HCT116 (cell line): Measurements from ENCODE around the gene KRAS. TPM values are rescaled to one million over a fixed set of nuclear protein-coding genes. Genes with fewer than 3 reads are reported as not detected.

Experiments
- ATAC-seq: fragments of 200-7000 bp; cut with Tn5 transposase; 2 replicates; pipeline ENCODE4 v1.9.1; 2020; ENCODE audit warnings: mild to moderate bottlenecking, moderate library complexity
- BruUV-seq: library from RNA; stranded (reverse); fragments of 400-500 nt; replicated peaks from 2 replicates; lab custom pipeline; 2021; lab: Mats Ljungman, UMichigan
- CTCF ChIA-PET: fragments of 300-600 bp; sonication (Branson Sonifier 250); formaldehyde crosslinking; loops from one replicate; lab custom pipeline; 2021; ENCODE audit warnings: antibody characterized with exemption; lab: Charles Lee
- POLR2A ChIA-PET: fragments of 300-600, 350-600 bp; sonication (Branson Sonifier 250); formaldehyde crosslinking; loops from one replicate; lab custom pipeline; 2021; ENCODE audit warnings: antibody characterized with exemption; lab: Charles Lee
- RAD21 ChIA-PET, 2 experiments: fragments of 300-600 bp; sonication (Branson Sonifier 250); formaldehyde crosslinking; loops; one replicate each; lab custom pipeline; 2023; ENCODE audit warnings: low total read pairs in 2 of 2; ENCODE audit not compliant: uncharacterized antibody in 2 of 2, unreplicated experiment in 2 of 2, low non-redundant PET in 1 of 2; lab: Charles Lee
- DNase-seq: peaks from one replicate; pipeline ENCODE4 v3.0.0-alpha.2; 2010; ENCODE audit warnings: low read depth, low spot score
- H2AFZ ChIP-seq: fragments of 200-600 bp; shearing (Covaris generic), sonication (generic); 2 replicates; pipeline ENCODE4 v1.6.1; 2017; ENCODE audit warnings: low read depth, mixed run types, mixed read lengths, antibody characterized with exemption, low read length; ENCODE audit not compliant: poor library complexity, severe bottlenecking
- H3K27ac ChIP-seq: 2 replicates; pipeline ENCODE4 v1.5.1; 2012; ENCODE audit warnings: low read depth, low read length
- H3K27me3 ChIP-seq: fragments of 200-600 bp; sonication (generic); 2 replicates; pipeline ENCODE4 v1.6.1; 2016; ENCODE audit warnings: mixed run types, low read length, mixed read lengths; ENCODE audit not compliant: insufficient read depth
- H3K36me3 ChIP-seq, 2 experiments: fragments of 200-500 bp in 1 of 2; fragments of 200-600 bp in 1 of 2; sonication (Bioruptor generic) in 1 of 2; sonication (generic) in 1 of 2; 2 replicates each; pipeline versions ENCODE4 v1.5.1 to v1.6.1; 2014 to 2016; ENCODE audit warnings: low read length in 2 of 2, inconsistent platforms in 1 of 2, mixed read lengths in 1 of 2, mixed run types in 1 of 2; ENCODE audit not compliant: insufficient read depth in 2 of 2, control insufficient read depth in 1 of 2
- H3K4me1 ChIP-seq, 2 experiments: fragments of 200-600 bp in 1 of 2; sonication (generic) in 1 of 2; 2 replicates each; pipeline versions ENCODE4 v1.5.1 to v1.6.1; 2012 to 2017; ENCODE audit warnings: low read length in 2 of 2, inconsistent platforms in 1 of 2, mild to moderate bottlenecking in 1 of 2, mixed read lengths in 1 of 2, mixed run types in 1 of 2, moderate library complexity in 1 of 2; ENCODE audit not compliant: insufficient read depth in 2 of 2, control insufficient read depth in 1 of 2
- H3K4me2 ChIP-seq: fragments of 200-600 bp; sonication (generic); 2 replicates; pipeline ENCODE4 v1.6.1; 2017; ENCODE audit warnings: mixed run types, low read length, mixed read lengths
- H3K4me3 ChIP-seq, 2 experiments: fragments of 200-600 bp in 1 of 2; sonication (generic) in 1 of 2; replicated peaks in 1 of 2; 2 replicates each; pipeline ENCODE4 v1.5.1; 2011 to 2016; ENCODE audit warnings: low read length in 2 of 2, control low read depth in 1 of 2, low read depth in 1 of 2, mild to moderate bottlenecking in 1 of 2, mixed read lengths in 1 of 2, mixed run types in 1 of 2
- H3K79me2 ChIP-seq: fragments of 200-600 bp; sonication (generic); 2 replicates; pipeline ENCODE4 v1.6.1; 2017; ENCODE audit warnings: mild to moderate bottlenecking, mixed run types, low read length, moderate library complexity, mixed read lengths; ENCODE audit not compliant: insufficient read depth
- H3K9ac ChIP-seq: fragments of 200-600 bp; sonication (generic); 2 replicates; pipeline ENCODE4 v1.6.1; 2016; ENCODE audit warnings: low read length, mixed read lengths
- H3K9me2 ChIP-seq: fragments of 200-600 bp; sonication (generic), shearing (Covaris generic); 2 replicates; pipeline ENCODE4 v1.6.1; 2017; ENCODE audit warnings: mixed run types, mild to moderate bottlenecking, moderate library complexity; ENCODE audit not compliant: insufficient read depth
- H3K9me3 ChIP-seq, 2 experiments: fragments of 200-500 bp in 1 of 2; fragments of 200-600 bp in 1 of 2; sonication (Bioruptor generic) in 1 of 2; sonication (generic) in 1 of 2; 2 replicates each; pipeline ENCODE4 v1.6.1; 2014 to 2017; ENCODE audit warnings: low read length in 2 of 2, mixed read lengths in 2 of 2, inconsistent platforms in 1 of 2, low read depth in 1 of 2, mild to moderate bottlenecking in 1 of 2, mixed run types in 1 of 2, moderate library complexity in 1 of 2; ENCODE audit not compliant: control insufficient read depth in 1 of 2, insufficient read depth in 1 of 2
- H4K20me1 ChIP-seq: fragments of 200-600 bp; sonication (generic), shearing (Covaris generic); 2 replicates; pipeline ENCODE4 v1.6.1; 2017; ENCODE audit warnings: mixed run types, mild to moderate bottlenecking, moderate library complexity; ENCODE audit not compliant: insufficient read depth
- CBX3 ChIP-seq: IDR thresholded peaks from 2 replicates; pipeline ENCODE4 v1.6.1; 2012; ENCODE audit warnings: low read depth
- CTCF ChIP-seq, 3 experiments: fragments of 200-600 bp in 1 of 3; sonication (generic) in 1 of 3; IDR thresholded peaks in 2 of 3; conservative IDR thresholded peaks in 1 of 3; 2 replicates each; pipeline ENCODE4 v1.5.1; 2012 to 2017; ENCODE audit warnings: low read depth in 2 of 3, low read length in 2 of 3, antibody characterized with exemption in 1 of 3, borderline replicate concordance in 1 of 3, control low read depth in 1 of 3, mild to moderate bottlenecking in 1 of 3, mixed read lengths in 1 of 3, mixed run types in 1 of 3, moderate library complexity in 1 of 3; ENCODE audit not compliant: insufficient read depth in 1 of 3
- EGR1 ChIP-seq: IDR thresholded peaks from 2 replicates; pipeline ENCODE4 v1.6.1; 2012; ENCODE audit warnings: low read depth
- FOSL1 ChIP-seq: IDR thresholded peaks from 2 replicates; pipeline ENCODE4 v1.6.1; 2012; ENCODE audit warnings: low read depth
- MAX ChIP-seq: IDR thresholded peaks from 2 replicates; pipeline ENCODE4 v1.6.1; 2012
- POLR2A ChIP-seq: IDR thresholded peaks from 2 replicates; pipeline ENCODE4 v1.7.0; 2011; ENCODE audit warnings: borderline replicate concordance; ENCODE audit not compliant: insufficient read depth, insufficient read length; ENCODE audit errors: extremely low read depth
- POLR2AphosphoS5 ChIP-seq: IDR thresholded peaks from 2 replicates; pipeline ENCODE4 v1.6.1; 2011; ENCODE audit warnings: mild to moderate bottlenecking, low read depth, low read length, moderate library complexity
- SP1 ChIP-seq: IDR thresholded peaks from 2 replicates; pipeline ENCODE4 v1.6.1; 2012; ENCODE audit warnings: low read depth
- SRF ChIP-seq: IDR thresholded peaks from 2 replicates; pipeline ENCODE4 v1.6.1; 2012; ENCODE audit warnings: low read depth
- TCF7L2 ChIP-seq: IDR thresholded peaks from 2 replicates; pipeline ENCODE4 v1.7.0; 2011; ENCODE audit warnings: borderline replicate concordance, inconsistent platforms; ENCODE audit not compliant: insufficient read depth, insufficient read length; ENCODE audit errors: extremely low read depth
- YY1 ChIP-seq: IDR thresholded peaks from 2 replicates; pipeline ENCODE4 v1.6.1; 2011; ENCODE audit warnings: low read length, low read depth, moderate library complexity, mild to moderate bottlenecking; ENCODE audit not compliant: insufficient replicate concordance; ENCODE audit errors: extremely low read depth
- ZBTB33 ChIP-seq: IDR thresholded peaks from 2 replicates; pipeline ENCODE4 v1.6.1; 2011; ENCODE audit warnings: mild to moderate bottlenecking, low read length, moderate library complexity; ENCODE audit not compliant: insufficient replicate concordance; ENCODE audit errors: extremely low read depth
- ZFX ChIP-seq: fragments of 450-650 bp; IDR thresholded peaks from 2 replicates; pipeline ENCODE4 v1.6.1; 2017
- ZNF274 ChIP-seq: fragments of 200-500 bp; sonication (Bioruptor generic); IDR thresholded peaks from 2 replicates; pipeline ENCODE4 v1.6.1; 2014; ENCODE audit warnings: mild to moderate bottlenecking, low read depth, low read length, inconsistent platforms
- intact Hi-C: fragments of 100-400 bp; cut with micrococcal nuclease; formaldehyde crosslinking; loops from 2 replicates; pipeline ENCODE4 v1.10.0; 2022
- total RNA-seq: library from RNA; stranded (reverse); gene quantifications from one replicate; pipeline ENCODE4 v1.2.1, GENCODE V29; 2021; ENCODE audit not compliant: unreplicated experiment

KRAS gene
- total RNA-seq, 1 experiment from 2014 or later = 37.5 TPM

- Histone ChIP-seq H3K9me3 (no peaks in the 10 kb centered on the region), H3K4me3 (no peak overlapping the region), H3K79me2 (peaks cover 23% of the 10 kb centered on the region), H3K9ac (no peak overlapping the region), H3K27ac (no peak overlapping the region), H2AFZ (no peak overlapping the region), H3K4me1 (peaks cover 0 to 16% of the 10 kb centered on the region in 2 experiments; a peak in 3 of 4 replicates), H3K9me2 (no peaks in the 10 kb centered on the region), H3K27me3 (no peaks in the 10 kb centered on the region), H4K20me1 (no peaks in the 10 kb centered on the region)
- no TSS peak for BruUV-seq
- POLR2A ChIA-PET = no interaction called here
- CTCF ChIA-PET = no interaction called here
- intact Hi-C loops = no loop called here
- ATAC-seq = no peak
- RAD21 ChIA-PET = no interaction called here
- TF ChIP-seq CBX3 (no peak), ZFX (no peak)
- TF ChIP-seq, all 23 proteins: peak for 0
- no peak for DNase-seq
- no peaks in the 10 kb centered on the region for H3K36me3 ChIP-seq
- H3K4me2 ChIP-seq = no peak overlapping the region
Observed at GRCh38 chr12:25252946-25253345, 2.2 kb upstream of the KRAS start.

GRCh38 chr12:25251769-25252168 is 1.0 kb upstream of the KRAS start:
- no TSS peak for BruUV-seq
- H3K9me2 ChIP-seq = no peaks in the 10 kb centered on the region
- no peaks in the 10 kb centered on the region for H3K9me3 ChIP-seq
- peak overlapping the region; percentile 81 for H3K9ac ChIP-seq
- intact Hi-C loops = no loop called here
- H3K4me1 ChIP-seq = peaks cover 0 to 16% of the 10 kb centered on the region in 2 experiments; a peak in 3 of 4 replicates
- no peaks in the 10 kb centered on the region for H3K27me3 ChIP-seq
- H2AFZ ChIP-seq = peak overlapping the region; percentile 88
- no peak for DNase-seq
- CTCF ChIA-PET = interaction anchor here (2.4 kb wide), 1 partner anchor 11 kb away, joined by 16 read pairs; no protein-coding TSS in a partner anchor
- no peaks in the 10 kb centered on the region for H4K20me1 ChIP-seq
- H3K4me2 ChIP-seq = peak overlapping the region; percentile 90
- H3K27ac ChIP-seq = no peak overlapping the region
- H3K4me3 ChIP-seq = peak overlapping the region; percentile 52 to 93
- POLR2A ChIA-PET = interaction anchor here (2.1 kb wide), 1 partner anchor 11 kb away, joined by 6 read pairs; no protein-coding TSS in a partner anchor
- no peak for ATAC-seq
- H3K36me3 ChIP-seq = no peaks in the 10 kb centered on the region
- RAD21 ChIA-PET = no interaction called here
- H3K79me2 ChIP-seq = peaks cover 35% of the 10 kb centered on the region
- TF ChIP-seq POLR2AphosphoS5 (no peak), POLR2A (no peak), FOSL1 (no peak), ZNF274 (no peak), MAX (no peak), ZFX (no peak), SP1 (no peak), TCF7L2 (no peak), CTCF (IDR thresholded peaks at IDR 0.05 in 2 of 3, conservative IDR thresholded peaks at IDR 0.05 in 1 of 3; ENCODE audit: borderline replicate concordance in 1 of 3, insufficient read depth in 1 of 3, low read depth in 2 of 3, low read length in 2 of 3) (no peak), YY1 (no peak), SRF (no peak), EGR1 (no peak), ZBTB33 (no peak)
